CD14-positive monocyte (primary cell): ENCODE data around the gene GRIN3B. TPM values are rescaled to one million over a fixed set of nuclear protein-coding genes. Genes with fewer than 3 reads are reported as not detected.
A peak's percentile ranks its signal among the peaks of the same experiment; 100 is the strongest.

ENCODE experiments used
- DNase-seq, 3 donors: peaks; one replicate each; pipeline ENCODE4 v3.0.0-alpha.2; 2011 to 2022
- H2AFZ ChIP-seq: 2 replicates; pipeline ENCODE4 v1.6.0; 2012; ENCODE audit warnings: mild to moderate bottlenecking, low read depth, low read length, inconsistent platforms; ENCODE audit not compliant: insufficient read depth, poor library complexity, severe bottlenecking
- H3K27ac ChIP-seq, 2 donors: 1 replicate in 1 of 2; 2 replicates in 1 of 2; pipeline ENCODE4 v1.5.1; 2012 to 2013; ENCODE audit warnings: low read length in 2 of 2, control low read depth in 1 of 2, inconsistent platforms in 1 of 2, low read depth in 1 of 2, mild to moderate bottlenecking in 1 of 2
- H3K27me3 ChIP-seq, 2 donors: one replicate each; pipeline versions ENCODE4 v1.6.0 to v1.6.1; 2011 to 2013; ENCODE audit warnings: low read length in 2 of 2; ENCODE audit not compliant: control insufficient read depth in 2 of 2, insufficient read depth in 2 of 2
- H3K36me3 ChIP-seq, 2 donors: replicated peaks in 1 of 2; 1 replicate in 1 of 2; 2 replicates in 1 of 2; pipeline versions ENCODE4 v1.5.1 to v1.6.1; 2012 to 2013; ENCODE audit warnings: low read length in 2 of 2, control low read depth in 1 of 2, inconsistent platforms in 1 of 2, mild to moderate bottlenecking in 1 of 2; ENCODE audit not compliant: insufficient read depth in 2 of 2, control insufficient read depth in 1 of 2
- H3K4me1 ChIP-seq, 2 donors: 1 replicate in 1 of 2; 2 replicates in 1 of 2; pipeline versions ENCODE4 v1.5.1 to v1.6.1; 2012 to 2013; ENCODE audit warnings: low read length in 2 of 2, control low read depth in 1 of 2, inconsistent platforms in 1 of 2, mild to moderate bottlenecking in 1 of 2, moderate library complexity in 1 of 2; ENCODE audit not compliant: insufficient read depth in 2 of 2, control insufficient read depth in 1 of 2
- H3K4me2 ChIP-seq: replicated peaks from 2 replicates; pipeline ENCODE3; 2012; ENCODE audit warnings: low read length, moderate library complexity, mild to moderate bottlenecking; ENCODE audit not compliant: poor library complexity, severe bottlenecking; ENCODE audit errors: extremely low read depth
- H3K4me3 ChIP-seq, 3 experiments: fragments of 200-600 bp in 1 of 3; sonication (generic) in 1 of 3; replicated peaks in 1 of 3; 1 replicate in 2 of 3; 2 replicates in 1 of 3; pipeline ENCODE4 v1.5.1; 2011 to 2013; ENCODE audit warnings: low read length in 3 of 3, mild to moderate bottlenecking in 3 of 3, control low read depth in 2 of 3, low read depth in 2 of 3, inconsistent platforms in 1 of 3, moderate library complexity in 1 of 3
- H3K79me2 ChIP-seq: 2 replicates; pipeline ENCODE4 v1.6.0; 2012; ENCODE audit warnings: mild to moderate bottlenecking, control low read depth, inconsistent platforms, low read length, moderate library complexity; ENCODE audit not compliant: insufficient read depth
- H3K9ac ChIP-seq: 2 replicates; pipeline ENCODE4 v1.6.0; 2017; ENCODE audit warnings: low read length, mild to moderate bottlenecking; ENCODE audit not compliant: insufficient read depth, poor library complexity, severe bottlenecking
- H3K9me3 ChIP-seq, 2 donors: replicated peaks in 1 of 2; 1 replicate in 1 of 2; 2 replicates in 1 of 2; pipeline versions ENCODE4 v1.5.1 to v1.6.1; 2012 to 2013; ENCODE audit warnings: low read length in 2 of 2, control low read depth in 1 of 2; ENCODE audit not compliant: control insufficient read depth in 1 of 2, insufficient read depth in 1 of 2
- H4K20me1 ChIP-seq: 2 replicates; pipeline ENCODE4 v1.6.0; 2012; ENCODE audit warnings: mild to moderate bottlenecking, low read length, control low read depth, moderate library complexity; ENCODE audit not compliant: insufficient read depth
- H3K27ac Mint-ChIP-seq, 7 donors: one replicate each; pipeline ENCODE4 v1.8.0; 2020; ENCODE audit warnings: mild to moderate bottlenecking in 7 of 7, mixed read lengths in 7 of 7, moderate library complexity in 6 of 7, inconsistent platforms in 2 of 7
- H3K27me3 Mint-ChIP-seq, 3 donors: one replicate each; pipeline ENCODE4 v1.8.0; 2021 to 2022; ENCODE audit warnings: low read depth in 3 of 3, mild to moderate bottlenecking in 3 of 3, mixed read lengths in 3 of 3, moderate library complexity in 3 of 3, inconsistent platforms in 1 of 3
- H3K36me3 Mint-ChIP-seq, 2 donors: one replicate each; pipeline ENCODE4 v1.8.0; 2020; ENCODE audit warnings: mixed read lengths in 2 of 2, inconsistent platforms in 1 of 2, mild to moderate bottlenecking in 1 of 2
- H3K4me1 Mint-ChIP-seq: one replicate; pipeline ENCODE4 v1.8.0; 2020; ENCODE audit warnings: mild to moderate bottlenecking, mixed read lengths
- H3K4me3 Mint-ChIP-seq, 2 donors: one replicate each; pipeline ENCODE4 v1.8.0; 2020; ENCODE audit warnings: mild to moderate bottlenecking in 2 of 2, mixed read lengths in 2 of 2, moderate library complexity in 1 of 2
- H3K9me3 Mint-ChIP-seq, 7 donors: one replicate each; pipeline ENCODE4 v1.8.0; 2020 to 2022; ENCODE audit warnings: mixed read lengths in 7 of 7, mild to moderate bottlenecking in 6 of 7, moderate library complexity in 6 of 7, inconsistent platforms in 2 of 7
- WGBS: methylation state at CpG from one replicate; pipeline ENCODE4 v1.1.5; 2013; ENCODE audit warnings: missing lambda C conversion rate; ENCODE audit not compliant: insufficient coverage; 5-methylcytosine and 5-hydroxymethylcytosine counted together
- intact Hi-C, 2 donors: fragments of 100-400 bp; cut with micrococcal nuclease; formaldehyde crosslinking; loops; one replicate each; pipeline versions ENCODE4 v1.15.0 to v1.15.1; 2023
- polyA plus RNA-seq, 3 donors: library from polyadenylated mRNA; depleted of rRNA in 1 of 3; unstranded in 2 of 3; stranded (reverse) in 1 of 3; fragments of 300-500 nt in 2 of 3; fragments of >200 nt in 1 of 3; fragmentation: Illumina TruSeq in 2 of 3; gene quantifications; 1 replicate in 2 of 3; 2 replicates in 1 of 3; pipeline ENCODE4 v1.2.3, GENCODE V29; 2012 to 2021
- TF ChIP-seq, protein P1 (sequence below): fragments of 200-600 bp; IDR thresholded peaks from one replicate; pipeline ENCODE4 v1.8.0; 2022; ENCODE audit warnings: antibody characterized with exemption, mild to moderate bottlenecking

The GRIN3B gene
- polyA plus RNA-seq, 3 donors = 0.13 to 0.27 TPM; not detected in 1

DNA sequence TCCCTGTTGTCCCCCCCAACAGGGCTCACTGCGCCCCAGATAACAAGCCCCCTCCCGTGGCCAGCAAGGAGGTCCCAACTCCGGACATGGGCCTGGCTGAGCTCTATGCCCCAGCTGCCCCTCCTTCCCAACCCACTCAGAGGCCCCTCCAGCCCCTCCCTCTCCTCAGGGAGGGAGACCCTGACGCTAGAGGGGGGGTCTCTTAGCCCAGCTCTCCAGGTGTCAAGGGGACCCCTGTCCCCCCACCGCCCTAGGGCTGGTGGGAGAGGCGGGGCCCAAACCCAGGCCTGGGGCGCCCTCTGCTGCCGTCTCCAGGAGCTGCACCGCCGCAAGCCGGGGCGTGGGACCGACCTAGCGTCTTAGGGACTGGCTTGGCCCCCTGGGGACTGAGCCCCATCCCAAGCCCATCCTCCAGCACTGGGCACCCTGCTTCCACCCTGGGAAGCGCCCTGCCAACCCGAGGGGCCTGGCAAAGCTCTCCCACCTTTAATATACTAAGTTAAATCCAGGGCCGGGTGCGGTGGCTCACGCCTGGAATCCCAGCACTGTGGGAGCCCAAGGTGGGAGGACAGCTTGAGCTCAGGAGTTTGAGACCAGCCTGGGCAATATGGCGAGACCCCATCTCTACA lies 1.4 kb downstream of the GRIN3B start:
- TF ChIP-seq, protein P1, sequence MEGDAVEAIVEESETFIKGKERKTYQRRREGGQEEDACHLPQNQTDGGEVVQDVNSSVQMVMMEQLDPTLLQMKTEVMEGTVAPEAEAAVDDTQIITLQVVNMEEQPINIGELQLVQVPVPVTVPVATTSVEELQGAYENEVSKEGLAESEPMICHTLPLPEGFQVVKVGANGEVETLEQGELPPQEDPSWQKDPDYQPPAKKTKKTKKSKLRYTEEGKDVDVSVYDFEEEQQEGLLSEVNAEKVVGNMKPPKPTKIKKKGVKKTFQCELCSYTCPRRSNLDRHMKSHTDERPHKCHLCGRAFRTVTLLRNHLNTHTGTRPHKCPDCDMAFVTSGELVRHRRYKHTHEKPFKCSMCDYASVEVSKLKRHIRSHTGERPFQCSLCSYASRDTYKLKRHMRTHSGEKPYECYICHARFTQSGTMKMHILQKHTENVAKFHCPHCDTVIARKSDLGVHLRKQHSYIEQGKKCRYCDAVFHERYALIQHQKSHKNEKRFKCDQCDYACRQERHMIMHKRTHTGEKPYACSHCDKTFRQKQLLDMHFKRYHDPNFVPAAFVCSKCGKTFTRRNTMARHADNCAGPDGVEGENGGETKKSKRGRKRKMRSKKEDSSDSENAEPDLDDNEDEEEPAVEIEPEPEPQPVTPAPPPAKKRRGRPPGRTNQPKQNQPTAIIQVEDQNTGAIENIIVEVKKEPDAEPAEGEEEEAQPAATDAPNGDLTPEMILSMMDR = peak; percentile 99
- H3K79me2 ChIP-seq = no peaks in the 10 kb centered on the region
- DNase-seq = peak; percentile 35 to 58 (median 50)
- H3K4me1 ChIP-seq = peaks cover 12 to 13% of the 10 kb centered on the region in 2 donors
- peak overlapping the region; percentile 67 for H3K4me2 ChIP-seq
- H2AFZ ChIP-seq = peak overlapping the region; percentile 68
- H3K36me3 ChIP-seq = no peaks in the 10 kb centered on the region
- 2% methylated on average over 11 of the region's 20 CpGs for WGBS
- peak overlapping the region in 1 of 3 experiments; percentile 63 for H3K4me3 ChIP-seq
- no peaks in the 10 kb centered on the region for H4K20me1 ChIP-seq
- H3K9me3 ChIP-seq = peaks cover 0 to 3% of the 10 kb centered on the region in 2 donors
- H3K27ac ChIP-seq = no peak overlapping the region
- Mint-ChIP-seq H3K9me3 (peaks cover 0 to 10% (median 8%) of the 10 kb centered on the region in 7 donors), H3K4me1 (peaks cover 7% of the 10 kb centered on the region), H3K4me3 (peak overlapping the region; percentile 39 to 84), H3K27me3 (peaks cover 43 to 64% (median 48%) of the 10 kb centered on the region in 3 donors), H3K27ac (no peak overlapping the region), H3K36me3 (peaks cover 0 to 6% of the 10 kb centered on the region in 2 donors)
- H3K9ac ChIP-seq = no peak overlapping the region
- intact Hi-C loops = loop anchor here (1.0 kb wide), 2 partner anchors 79 to 80 kb away; no protein-coding TSS in a partner anchor
- H3K27me3 ChIP-seq = peaks cover 11 to 54% of the 10 kb centered on the region in 2 donors

DNA sequence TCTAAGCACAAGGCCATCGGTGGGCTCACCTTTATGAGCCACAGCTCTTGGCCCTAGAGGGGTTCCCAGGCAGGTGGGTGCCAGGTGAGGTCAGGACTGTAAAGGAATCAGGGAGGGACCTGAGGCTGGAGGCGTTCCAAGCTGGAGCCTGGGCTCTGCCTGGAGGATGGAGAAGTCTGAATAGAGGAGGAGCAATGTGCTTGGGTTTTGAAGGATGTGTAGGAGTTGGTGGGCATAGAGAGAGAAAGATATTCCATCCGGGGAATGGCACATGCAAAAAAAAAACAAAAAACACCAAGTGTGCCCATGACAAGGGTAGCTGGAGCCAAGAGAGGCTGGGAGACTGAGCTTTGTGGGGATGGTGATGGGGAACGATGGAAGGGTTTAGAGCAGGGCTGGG lies 2.4 kb downstream of the GRIN3B start:
- peaks cover 0 to 10% (median 7%) of the 10 kb centered on the region in 7 donors for H3K9me3 Mint-ChIP-seq
- no peak overlapping the region for H2AFZ ChIP-seq
- H3K4me3 Mint-ChIP-seq = peak overlapping the region in 1 of 2 donors; percentile 64

More for the DNA sequence above, 2.4 kb downstream of the GRIN3B start:
- Mint-ChIP-seq H3K4me1 (peaks cover 6% of the 10 kb centered on the region), H3K36me3 (peaks cover 0 to 6% of the 10 kb centered on the region in 2 donors), H3K27ac (no peak overlapping the region), H3K27me3 (peaks cover 35 to 54% (median 38%) of the 10 kb centered on the region in 3 donors)
- intact Hi-C loops = no loop called here
- peaks cover 11 to 44% of the 10 kb centered on the region in 2 donors for H3K27me3 ChIP-seq
- H3K4me1 ChIP-seq = peaks cover 12 to 13% of the 10 kb centered on the region in 2 donors
- no peak overlapping the region for H3K27ac ChIP-seq
- H4K20me1 ChIP-seq = peaks cover 4% of the 10 kb centered on the region
- H3K9me3 ChIP-seq = peaks cover 0 to 3% of the 10 kb centered on the region in 2 donors
- DNase-seq = no peak
- H3K4me3 ChIP-seq = no peak overlapping the region
- H3K79me2 ChIP-seq = no peaks in the 10 kb centered on the region
- H3K4me2 ChIP-seq = no peak overlapping the region
- no peak overlapping the region for H3K9ac ChIP-seq
- H3K36me3 ChIP-seq = no peaks in the 10 kb centered on the region
- WGBS = 90% methylated on average over 3 of the region's 4 CpGs
- TF ChIP-seq, protein P1 = no peak
